HG03378 (cell line): ENCODE results near the gene SELENBP1.
"Not testable (repeated sequence)": the region's sequence is repeated elsewhere in the genome, so short reads cannot be mapped to it uniquely, and the experiment has no call there.

Experiments
- ATAC-seq: cut with Tn5 transposase; IDR thresholded peaks from one replicate; pipeline ENCODE4 v1.9.1; 2021; ENCODE audit warnings: mild to moderate bottlenecking, moderate library complexity; ENCODE audit not compliant: unreplicated experiment

The SELENBP1 gene

GRCh38 chr1:151372058-151372934, at the start of gene SELENBP1:
Gene SELENBP1, minus strand, starts transcription at chr1:151372705. Its CDS starts 64 bp downstream, at chr1:151372641.
- ATAC-seq, result no peak

GRCh38 chr1:151419819-151420218, 47.3 kb upstream of the SELENBP1 start:
- no peak for ATAC-seq

DNA sequence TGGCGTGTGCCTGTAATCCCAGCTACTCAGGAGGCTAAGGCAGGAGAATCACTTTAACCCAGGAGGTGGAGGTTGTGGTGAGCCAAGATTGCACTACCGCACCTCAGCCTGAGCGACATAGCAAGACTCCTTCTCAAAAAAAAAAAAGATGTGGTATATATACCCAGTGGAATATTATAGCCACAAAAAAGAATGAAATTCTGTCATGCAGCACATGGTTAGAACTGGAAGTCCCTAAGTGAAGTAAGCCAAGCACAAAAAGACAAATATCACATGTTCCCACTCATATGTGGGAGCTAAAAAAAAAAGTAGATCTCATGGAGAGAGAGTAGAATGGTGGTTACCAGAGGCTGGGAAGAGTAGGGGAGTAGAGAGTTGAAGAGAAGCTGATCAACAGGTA, 45.6 kb upstream of the SELENBP1 start:
- no peak for ATAC-seq

DNA sequence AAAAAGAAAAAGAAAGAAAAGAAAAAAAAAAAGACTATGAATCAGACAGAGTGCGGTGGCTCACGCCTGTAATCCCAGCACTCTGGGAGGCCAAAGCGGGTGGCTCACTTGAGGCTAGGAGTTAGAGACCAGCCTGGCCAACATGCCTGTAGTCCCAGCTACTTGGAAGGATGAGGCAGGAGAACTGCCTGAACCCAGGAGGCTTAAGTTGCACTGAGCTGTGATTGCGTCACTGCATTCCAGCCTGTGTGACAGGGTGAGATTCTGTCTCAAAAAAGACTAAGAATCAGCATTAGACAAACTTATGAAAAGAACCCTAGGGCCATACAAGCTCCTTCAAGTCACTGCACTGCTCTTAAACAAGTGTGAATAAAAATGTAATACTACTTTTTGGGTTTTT, 43.7 kb upstream of the SELENBP1 start:
- ATAC-seq, result no peak

- ATAC-seq, result no peak
Measured at GRCh38 chr1:151411884-151412283, 39.4 kb upstream of the SELENBP1 start.

GRCh38 chr1:151408891-151409290, 36.4 kb upstream of the SELENBP1 start:
- no peak for ATAC-seq

GRCh38 chr1:151407304-151407703, 34.8 kb upstream of the SELENBP1 start:
- ATAC-seq, result no peak

- no peak for ATAC-seq
Measured at GRCh38 chr1:151406176-151406575, 33.7 kb upstream of the SELENBP1 start.

DNA sequence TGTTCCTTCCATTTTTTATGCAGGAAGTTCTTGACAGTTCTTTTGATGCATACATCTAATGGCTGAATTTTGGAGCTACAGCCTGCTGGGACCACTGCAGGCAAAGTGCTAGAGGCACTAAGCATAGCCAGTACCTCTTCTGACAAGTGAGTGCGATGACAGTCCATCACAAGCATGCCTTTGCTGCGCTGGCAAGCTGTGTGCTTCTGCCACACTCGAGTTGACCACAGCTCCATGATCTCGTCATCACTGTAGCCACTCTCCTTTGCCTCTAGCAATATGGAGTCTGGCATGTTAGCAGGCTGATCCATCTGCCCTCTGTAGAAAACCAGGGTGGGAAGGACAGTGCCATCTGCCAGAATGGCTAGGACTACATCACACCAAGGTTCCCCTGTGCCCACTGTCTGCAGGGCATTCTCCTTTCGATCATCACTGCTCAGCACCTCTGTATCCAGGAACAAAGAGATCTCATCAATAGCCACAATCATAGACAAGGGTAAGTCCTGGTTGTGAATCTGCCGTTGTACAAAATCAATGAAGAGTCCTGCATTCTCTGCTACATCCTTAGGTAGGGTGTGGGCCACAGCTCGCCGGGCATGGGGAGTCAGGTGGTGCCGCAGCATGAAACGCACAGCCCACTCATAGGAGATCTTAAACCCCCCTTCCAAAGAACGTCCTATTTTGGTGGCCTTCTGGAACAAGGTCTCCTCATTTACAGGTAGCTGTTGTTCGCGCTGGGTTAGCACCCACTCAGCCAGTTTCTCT, 32.9 kb upstream of the SELENBP1 start:
- no peak for ATAC-seq

DNA sequence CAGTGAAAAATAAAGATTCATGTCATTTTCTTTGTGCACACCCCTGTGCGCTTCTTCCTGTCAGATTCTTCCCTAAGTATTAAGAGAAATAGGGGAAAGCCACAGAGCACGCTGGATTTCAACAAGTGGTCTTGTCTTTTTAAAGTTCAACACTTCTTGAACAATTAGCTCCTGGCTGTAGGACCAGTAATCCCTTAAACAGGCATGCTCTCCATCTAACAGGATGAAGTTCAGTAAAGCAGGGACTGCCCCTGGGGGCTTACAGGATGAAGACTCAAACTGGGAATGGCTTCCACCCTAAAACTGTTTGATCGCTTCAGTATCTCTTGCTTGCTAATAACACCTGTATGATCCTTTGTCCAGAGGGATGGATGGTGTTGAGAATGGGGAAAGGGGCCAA, 31.1 kb upstream of the SELENBP1 start:
- ATAC-seq, result no peak

DNA sequence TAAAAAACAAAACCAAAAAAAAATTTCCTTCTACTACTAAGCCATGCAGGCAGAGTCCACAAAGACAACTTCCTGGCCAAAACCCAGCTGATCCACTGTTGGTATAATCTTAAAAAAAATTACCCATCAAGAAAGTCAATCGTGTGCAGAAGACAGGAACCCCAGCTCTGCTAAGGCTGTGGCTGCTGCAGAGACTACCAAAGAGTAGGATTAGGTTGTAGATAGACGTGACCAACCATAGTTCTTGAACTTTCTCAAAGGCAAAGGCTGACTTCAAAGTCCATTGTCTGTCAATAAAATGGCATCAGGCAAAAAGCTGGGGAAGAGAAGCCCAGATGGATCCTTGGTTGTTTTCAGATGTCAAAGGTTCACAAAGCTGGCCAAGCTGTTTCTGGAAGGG, 30.3 kb upstream of the SELENBP1 start:
- no peak for ATAC-seq

DNA sequence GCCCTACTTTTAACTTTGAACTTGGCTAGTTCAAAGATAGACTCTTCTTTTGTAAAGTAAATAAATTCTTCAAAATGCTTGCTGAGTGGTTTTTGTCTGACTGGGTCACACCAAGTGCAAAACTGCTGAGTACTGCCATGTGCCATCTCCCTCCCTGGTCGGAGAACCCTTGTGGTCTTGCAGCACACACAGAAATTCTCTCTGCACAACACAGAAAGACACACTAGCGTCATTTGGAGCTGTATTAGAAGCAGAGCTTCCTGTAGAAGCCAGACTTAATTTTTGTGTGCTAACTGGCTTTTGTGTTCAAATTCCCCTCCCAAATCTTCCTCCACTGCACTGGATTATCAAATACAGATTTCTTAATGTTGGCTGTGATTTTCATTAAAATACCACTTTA, 29.4 kb upstream of the SELENBP1 start:
- no peak for ATAC-seq

DNA sequence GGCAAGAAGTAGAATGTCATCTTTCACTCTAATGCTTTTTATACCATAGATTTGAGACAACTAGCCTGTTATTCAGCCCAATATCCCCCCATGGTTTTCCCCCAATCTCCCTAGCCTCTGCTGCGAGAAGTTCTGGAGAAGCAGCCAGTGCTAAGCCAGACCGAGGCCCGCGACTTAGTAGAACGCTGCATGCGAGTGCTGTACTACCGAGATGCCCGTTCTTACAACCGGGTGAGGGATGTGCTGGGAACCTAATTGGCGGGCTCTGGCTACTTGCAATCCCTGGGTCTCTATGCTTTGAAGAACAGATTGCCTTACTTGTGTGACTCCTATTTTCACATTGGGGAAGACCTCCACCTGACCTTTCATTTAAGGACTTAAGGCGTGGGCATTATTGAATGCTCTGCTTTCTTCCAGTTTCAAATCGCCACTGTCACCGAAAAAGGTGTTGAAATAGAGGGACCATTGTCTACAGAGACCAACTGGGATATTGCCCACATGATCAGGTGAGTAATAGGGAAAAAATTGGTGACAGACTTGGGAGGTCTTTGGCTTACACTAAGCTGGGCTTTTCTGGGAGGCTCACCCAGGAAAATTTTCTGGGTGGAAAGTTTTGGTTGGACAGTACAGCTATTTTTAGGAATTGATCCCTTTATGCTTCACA, 28.8 kb upstream of the SELENBP1 start:
- ATAC-seq, result no peak

DNA sequence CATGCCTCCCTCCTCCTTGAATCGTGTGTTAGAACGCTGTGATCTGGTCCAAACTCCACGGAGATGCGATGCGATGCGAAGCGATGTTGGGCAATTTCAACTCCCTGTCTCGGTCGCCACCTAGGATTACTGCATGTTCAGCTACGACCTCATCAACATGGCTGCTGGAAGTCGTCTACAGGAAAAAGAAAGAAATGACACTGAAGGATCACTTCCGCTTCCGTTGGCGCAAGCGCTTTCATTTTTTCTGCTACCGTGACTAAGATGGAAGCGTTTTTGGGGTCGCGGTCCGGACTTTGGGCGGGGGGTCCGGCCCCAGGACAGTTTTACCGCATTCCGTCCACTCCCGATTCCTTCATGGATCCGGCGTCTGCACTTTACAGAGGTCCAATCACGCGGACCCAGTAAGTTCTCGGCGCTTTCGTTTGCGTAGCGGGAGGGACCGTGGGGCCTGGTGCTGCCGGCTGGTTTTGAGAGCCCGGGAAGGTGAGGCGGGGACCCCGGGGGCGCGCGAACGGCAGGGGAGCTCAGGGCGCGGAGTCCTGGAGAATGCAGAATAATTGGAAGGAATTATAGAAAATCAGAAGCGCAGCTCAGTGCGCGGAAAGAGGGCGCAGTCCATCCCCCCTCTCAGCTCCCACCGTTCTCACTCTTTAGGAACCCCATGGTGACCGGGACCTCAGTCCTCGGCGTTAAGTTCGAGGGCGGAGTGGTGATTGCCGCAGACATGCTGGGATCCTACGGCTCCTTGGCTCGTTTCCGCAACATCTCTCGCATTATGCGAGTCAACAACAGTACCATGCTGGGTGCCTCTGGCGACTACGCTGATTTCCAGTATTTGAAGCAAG, 27.0 kb upstream of the SELENBP1 start, which contains the start of gene PSMB4:
Gene PSMB4, plus strand, starts transcription at position 250 of the 848 bp plus-strand sequence. Its CDS starts 15 bp downstream, at position 265.
- peak; percentile 81 for ATAC-seq

- not testable (repeated sequence) for ATAC-seq
Measured at GRCh38 chr1:151396265-151396664, 23.8 kb upstream of the SELENBP1 start.

GRCh38 chr1:151393583-151393982, 21.1 kb upstream of the SELENBP1 start:
- ATAC-seq, result no peak

- no peak for ATAC-seq
Measured at GRCh38 chr1:151391079-151391563, 18.6 kb upstream of the SELENBP1 start.

GRCh38 chr1:151390221-151391078, 17.9 kb upstream of the SELENBP1 start:
- not testable (repeated sequence) for ATAC-seq

- no peak for ATAC-seq
Measured at GRCh38 chr1:151386002-151386401, 13.5 kb upstream of the SELENBP1 start.
